HFFc6 (cell line): ENCODE data around the gene CKAP5. TPM values are rescaled to one million over a fixed set of nuclear protein-coding genes. Genes with fewer than 3 reads are reported as not detected.

ENCODE experiments used
- DNase-seq: peaks from one replicate; pipeline ENCODE4 v3.0.0-alpha.2; 2018
- H3K27ac Mint-ChIP-seq: 2 replicates; pipeline ENCODE4 v1.8.0; 2020; ENCODE audit warnings: mild to moderate bottlenecking, mixed read lengths
- H3K27me3 Mint-ChIP-seq: 2 replicates; pipeline ENCODE4 v1.8.0; 2021; ENCODE audit warnings: mild to moderate bottlenecking, moderate library complexity, mixed read lengths; ENCODE audit not compliant: insufficient read depth
- H3K36me3 Mint-ChIP-seq: 2 replicates; pipeline ENCODE4 v1.8.0; 2021; ENCODE audit warnings: low read depth, mixed read lengths
- H3K4me1 Mint-ChIP-seq: 2 replicates; pipeline ENCODE4 v1.8.0; 2020; ENCODE audit warnings: low read depth, mixed read lengths
- H3K4me3 Mint-ChIP-seq: 2 replicates; pipeline ENCODE4 v1.8.0; 2020; ENCODE audit warnings: mild to moderate bottlenecking, moderate library complexity, mixed read lengths
- H3K9me3 Mint-ChIP-seq: 2 replicates; pipeline ENCODE4 v1.8.0; 2020; ENCODE audit warnings: mild to moderate bottlenecking, mixed read lengths
- total RNA-seq, 6 experiments: library from RNA; stranded (reverse); fragmentation: NEBNext Ultra II Directional; extraction: Animal tissue kit (Norgen Biotek cat#: 25700); gene quantifications; 2 replicates in 1 of 6; 3 replicates in 5 of 6; pipeline ENCODE4 v1.2.3, GENCODE V29; 2021
- TF ChIP-seq, protein P1 (sequence below): fragments of 200-600 bp; sonication (generic); IDR thresholded peaks from 2 replicates; pipeline ENCODE4 v1.5.0; 2021; ENCODE audit warnings: antibody characterized with exemption, mild to moderate bottlenecking

The CKAP5 gene
- total RNA-seq, 6 experiments from 2014 or later = 87.8 to 125 (median 116) TPM

DNA sequence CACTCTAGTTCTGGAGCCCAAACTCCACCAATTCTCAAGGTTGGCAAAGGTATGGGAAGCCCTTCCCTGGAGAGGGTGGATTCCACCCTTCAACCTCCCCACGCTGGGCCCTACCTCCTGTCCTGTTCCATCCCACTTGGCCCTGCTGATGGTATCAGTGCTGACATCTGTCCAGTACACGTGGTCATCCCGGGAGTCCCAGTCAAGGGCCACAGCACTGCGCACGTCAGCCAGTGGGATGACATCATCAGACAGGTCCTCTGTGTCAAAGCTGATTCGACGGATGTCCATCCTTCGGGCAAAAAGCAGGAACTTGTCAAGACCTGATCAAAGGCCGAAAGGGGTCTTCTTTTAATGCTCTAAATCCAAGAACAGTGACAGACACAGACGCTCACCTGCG, 40.1 kb upstream of the CKAP5 start:
- peaks cover 6% of the 10 kb centered on the region for H3K27me3 Mint-ChIP-seq
- no peaks in the 10 kb centered on the region for H3K9me3 Mint-ChIP-seq
- TF ChIP-seq, protein P1, sequence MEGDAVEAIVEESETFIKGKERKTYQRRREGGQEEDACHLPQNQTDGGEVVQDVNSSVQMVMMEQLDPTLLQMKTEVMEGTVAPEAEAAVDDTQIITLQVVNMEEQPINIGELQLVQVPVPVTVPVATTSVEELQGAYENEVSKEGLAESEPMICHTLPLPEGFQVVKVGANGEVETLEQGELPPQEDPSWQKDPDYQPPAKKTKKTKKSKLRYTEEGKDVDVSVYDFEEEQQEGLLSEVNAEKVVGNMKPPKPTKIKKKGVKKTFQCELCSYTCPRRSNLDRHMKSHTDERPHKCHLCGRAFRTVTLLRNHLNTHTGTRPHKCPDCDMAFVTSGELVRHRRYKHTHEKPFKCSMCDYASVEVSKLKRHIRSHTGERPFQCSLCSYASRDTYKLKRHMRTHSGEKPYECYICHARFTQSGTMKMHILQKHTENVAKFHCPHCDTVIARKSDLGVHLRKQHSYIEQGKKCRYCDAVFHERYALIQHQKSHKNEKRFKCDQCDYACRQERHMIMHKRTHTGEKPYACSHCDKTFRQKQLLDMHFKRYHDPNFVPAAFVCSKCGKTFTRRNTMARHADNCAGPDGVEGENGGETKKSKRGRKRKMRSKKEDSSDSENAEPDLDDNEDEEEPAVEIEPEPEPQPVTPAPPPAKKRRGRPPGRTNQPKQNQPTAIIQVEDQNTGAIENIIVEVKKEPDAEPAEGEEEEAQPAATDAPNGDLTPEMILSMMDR = no peak
- H3K27ac Mint-ChIP-seq = no peak overlapping the region
- H3K4me1 Mint-ChIP-seq = no peaks in the 10 kb centered on the region
- no peaks in the 10 kb centered on the region for H3K36me3 Mint-ChIP-seq
- no peak overlapping the region for H3K4me3 Mint-ChIP-seq
- DNase-seq = no peak

DNA sequence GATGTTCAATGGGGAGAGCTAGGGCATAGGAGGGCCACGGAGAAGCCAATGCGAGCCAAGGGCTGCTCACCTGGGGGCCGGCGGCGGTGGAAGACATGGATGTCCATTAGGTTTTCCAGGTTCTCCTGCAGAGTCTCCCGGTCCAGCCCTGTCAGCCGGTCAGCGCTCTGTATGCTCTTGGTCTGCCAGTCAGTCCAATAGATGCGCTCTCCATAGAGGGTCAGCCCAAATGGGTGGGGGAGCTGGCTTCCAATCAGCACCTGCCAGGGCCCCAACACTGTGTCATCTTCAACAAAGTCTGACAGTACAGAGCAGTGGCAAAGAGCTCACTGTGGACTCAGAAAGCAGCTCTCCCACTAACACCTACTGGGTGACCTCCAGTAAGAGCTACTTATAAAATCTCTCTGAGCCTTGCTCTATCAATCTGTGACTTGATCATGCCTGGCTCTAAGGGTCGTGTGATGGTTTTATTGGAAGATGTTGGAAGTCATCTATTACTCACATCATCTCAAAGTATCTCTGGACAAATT, 33.0 kb upstream of the CKAP5 start:
- TF ChIP-seq, protein P1 = no peak
- Mint-ChIP-seq H3K36me3 (no peaks in the 10 kb centered on the region), H3K4me3 (no peak overlapping the region), H3K9me3 (no peaks in the 10 kb centered on the region), H3K27me3 (peaks cover 2% of the 10 kb centered on the region; the same call in 1 of the 2 replicates), H3K4me1 (no peaks in the 10 kb centered on the region), H3K27ac (no peak overlapping the region)
- no peak for DNase-seq

- TF ChIP-seq, protein P1 = no peak
- Mint-ChIP-seq H3K9me3 (no peaks in the 10 kb centered on the region), H3K36me3 (no peaks in the 10 kb centered on the region), H3K4me1 (no peaks in the 10 kb centered on the region), H3K4me3 (no peak overlapping the region), H3K27me3 (peaks cover 2% of the 10 kb centered on the region; the same call in 1 of the 2 replicates), H3K27ac (no peak overlapping the region)
- DNase-seq = no peak
These were observed 31.5 kb upstream of the CKAP5 start for GRCh38 chr11:46877580-46877979.

- H3K27me3 Mint-ChIP-seq = peaks cover 2% of the 10 kb centered on the region; the same call in 1 of the 2 replicates
- H3K4me3 Mint-ChIP-seq = no peak overlapping the region
- H3K4me1 Mint-ChIP-seq = no peaks in the 10 kb centered on the region
- no peaks in the 10 kb centered on the region for H3K36me3 Mint-ChIP-seq
- no peaks in the 10 kb centered on the region for H3K9me3 Mint-ChIP-seq
- TF ChIP-seq, protein P1 = no peak
- no peak for DNase-seq
- no peak overlapping the region for H3K27ac Mint-ChIP-seq
These were observed 30.4 kb upstream of the CKAP5 start for GRCh38 chr11:46876471-46876870.

GRCh38 chr11:46874586-46874985, 28.5 kb upstream of the CKAP5 start:
- no peak overlapping the region for H3K4me3 Mint-ChIP-seq
- H3K27ac Mint-ChIP-seq = no peak overlapping the region
- no peaks in the 10 kb centered on the region for H3K27me3 Mint-ChIP-seq
- no peaks in the 10 kb centered on the region for H3K36me3 Mint-ChIP-seq
- DNase-seq = no peak
- H3K4me1 Mint-ChIP-seq = no peaks in the 10 kb centered on the region
- TF ChIP-seq, protein P1 = no peak
- no peaks in the 10 kb centered on the region for H3K9me3 Mint-ChIP-seq

DNA sequence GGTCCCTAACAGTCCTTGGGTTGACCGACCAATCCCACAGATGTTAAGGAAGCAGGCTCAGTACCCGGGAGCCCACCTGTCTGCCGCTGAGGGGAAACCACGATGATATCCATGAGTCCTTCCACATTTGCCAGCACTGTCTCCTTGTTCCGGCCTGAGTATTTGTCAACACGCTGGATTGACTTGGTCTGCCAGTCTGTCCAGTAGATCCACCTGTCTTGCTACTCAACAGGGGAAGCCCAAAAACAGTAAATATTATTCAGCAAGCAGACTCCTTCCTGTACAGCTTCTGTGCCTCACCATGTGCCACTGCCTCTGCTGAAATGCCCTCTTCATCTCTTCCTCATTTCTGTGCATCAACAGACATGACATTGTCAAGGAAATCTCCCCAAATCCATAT, 22.8 kb upstream of the CKAP5 start:
- H3K36me3 Mint-ChIP-seq = no peaks in the 10 kb centered on the region
- H3K27ac Mint-ChIP-seq = no peak overlapping the region
- H3K9me3 Mint-ChIP-seq = no peaks in the 10 kb centered on the region
- no peak for DNase-seq
- H3K27me3 Mint-ChIP-seq = no peaks in the 10 kb centered on the region
- TF ChIP-seq, protein P1 = no peak
- no peak overlapping the region for H3K4me3 Mint-ChIP-seq
- peaks cover 13% of the 10 kb centered on the region for H3K4me1 Mint-ChIP-seq
